Smooth muscle cell (in vitro differentiated cells): ENCODE results near the gene PDGFD. TPM values are rescaled to one million over a fixed set of nuclear protein-coding genes. Genes with fewer than 3 reads are reported as not detected.

Experiments
- DNase-seq: peaks from one replicate; lab custom pipeline; 2025; ENCODE audit not compliant: unreplicated experiment; lab: John Stamatoyannopoulos, UW
- H2AFZ ChIP-seq: fragments of 200-600 bp; sonication (generic); 2 replicates; pipeline ENCODE4 v1.6.0; 2016; ENCODE audit warnings: antibody characterized with exemption, low read depth, mild to moderate bottlenecking
- H3F3A ChIP-seq: fragments of 200-600 bp; sonication (generic); 2 replicates; pipeline ENCODE4 v1.6.0; 2017; ENCODE audit warnings: antibody characterized with exemption, low read depth
- H3K27ac ChIP-seq: fragments of 200-600 bp; sonication (generic); 2 replicates; pipeline ENCODE4 v1.5.1; 2016; ENCODE audit warnings: low read depth, mild to moderate bottlenecking
- H3K27me3 ChIP-seq: fragments of 200-600 bp; sonication (generic); 2 replicates; pipeline ENCODE4 v1.6.1; 2016; ENCODE audit warnings: low read depth, mild to moderate bottlenecking
- H3K36me3 ChIP-seq: fragments of 200-600 bp; sonication (generic); 2 replicates; pipeline ENCODE4 v1.5.1; 2016; ENCODE audit warnings: low read depth
- H3K4me1 ChIP-seq: fragments of 200-600 bp; sonication (generic); 2 replicates; pipeline ENCODE4 v1.5.1; 2016; ENCODE audit warnings: low read depth
- H3K4me2 ChIP-seq: fragments of 200-600 bp; sonication (generic); 2 replicates; pipeline ENCODE4 v1.6.0; 2016; ENCODE audit warnings: mild to moderate bottlenecking
- H3K4me3 ChIP-seq: fragments of 200-600 bp; sonication (generic); 2 replicates; pipeline ENCODE4 v1.5.1; 2016; ENCODE audit warnings: mild to moderate bottlenecking
- H3K79me2 ChIP-seq: fragments of 200-600 bp; sonication (generic); 2 replicates; pipeline ENCODE4 v1.6.0; 2016; ENCODE audit warnings: low read depth, mild to moderate bottlenecking
- H3K9ac ChIP-seq: fragments of 200-600 bp; sonication (generic); 2 replicates; pipeline ENCODE4 v1.6.0; 2016; ENCODE audit warnings: low read depth
- H3K9me3 ChIP-seq: fragments of 200-600 bp; sonication (generic); replicated peaks from 2 replicates; pipeline ENCODE4 v1.5.1; 2016; ENCODE audit warnings: low read depth
- H4K20me1 ChIP-seq: fragments of 200-600 bp; sonication (generic); 2 replicates; pipeline ENCODE4 v1.6.0; 2016; ENCODE audit warnings: low read depth
- WGBS: methylation state at CpG from one replicate; pipeline ENCODE4 v1.1.7; 2016; ENCODE audit warnings: low lambda C conversion rate; 5-methylcytosine and 5-hydroxymethylcytosine counted together
- polyA plus RNA-seq: library from polyadenylated mRNA; unstranded; fragments of >200 nt; fragmentation: Nextera tagmentation; extraction: Ambion mirVana; gene quantifications from 2 replicates; pipeline ENCODE4 v1.2.1, GENCODE V29; 2016
- total RNA-seq: library from RNA; depleted of rRNA; stranded (reverse); fragments of >200 nt; gene quantifications from 2 replicates; pipeline ENCODE4 v1.2.3, GENCODE V29; 2014
- TF ChIP-seq, protein P1 (sequence below): fragments of 200-600 bp; sonication (generic); IDR thresholded peaks from 2 replicates; pipeline ENCODE4 v1.5.1; 2017; ENCODE audit warnings: borderline replicate concordance, mild to moderate bottlenecking, antibody characterized with exemption; ENCODE audit not compliant: insufficient read depth, poor library complexity, severe bottlenecking

The PDGFD gene
- total and polyA plus RNA-seq, 2 experiments from 2014 or later, result 1.5 to 10.0 TPM

DNA sequence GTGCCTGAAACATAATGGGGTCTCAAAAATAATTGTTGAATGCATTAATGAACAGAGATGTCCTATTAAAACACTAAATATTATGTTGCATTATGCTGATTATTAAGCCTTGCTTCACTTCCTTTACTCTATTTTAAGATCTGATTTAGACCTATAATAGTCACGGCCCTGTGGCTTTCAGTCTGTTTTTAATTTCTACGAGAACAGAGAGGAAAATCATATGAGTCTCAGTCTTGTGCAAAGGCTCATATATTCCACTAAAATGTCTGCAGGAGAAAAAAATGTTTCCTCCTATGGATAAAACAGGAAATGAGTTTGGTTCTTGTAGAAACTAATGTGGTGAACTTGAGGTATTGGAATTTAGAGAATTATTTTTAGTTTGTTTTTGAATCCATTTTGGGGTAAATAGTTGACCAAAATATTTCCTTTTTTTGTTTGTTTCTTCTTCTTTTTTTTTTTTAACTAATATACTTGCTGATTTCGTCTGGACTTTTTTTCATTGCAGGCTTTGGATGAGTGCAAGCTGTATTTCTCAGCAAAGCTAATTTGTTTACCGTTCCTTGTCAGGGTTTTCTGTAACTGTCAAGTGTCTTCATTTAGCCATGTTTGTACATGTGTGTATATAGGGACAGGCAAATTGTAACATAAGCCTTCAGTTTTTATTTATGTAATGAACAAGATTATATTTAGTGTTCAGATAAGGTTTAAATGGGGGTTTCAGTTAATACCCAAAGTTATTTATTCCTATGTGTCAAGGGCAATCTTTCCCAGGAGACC, 266.6 kb downstream of the PDGFD start:
- H3K4me3 ChIP-seq, result no peak overlapping the region
- H3K9ac ChIP-seq, result no peak overlapping the region
- TF ChIP-seq, protein P1, sequence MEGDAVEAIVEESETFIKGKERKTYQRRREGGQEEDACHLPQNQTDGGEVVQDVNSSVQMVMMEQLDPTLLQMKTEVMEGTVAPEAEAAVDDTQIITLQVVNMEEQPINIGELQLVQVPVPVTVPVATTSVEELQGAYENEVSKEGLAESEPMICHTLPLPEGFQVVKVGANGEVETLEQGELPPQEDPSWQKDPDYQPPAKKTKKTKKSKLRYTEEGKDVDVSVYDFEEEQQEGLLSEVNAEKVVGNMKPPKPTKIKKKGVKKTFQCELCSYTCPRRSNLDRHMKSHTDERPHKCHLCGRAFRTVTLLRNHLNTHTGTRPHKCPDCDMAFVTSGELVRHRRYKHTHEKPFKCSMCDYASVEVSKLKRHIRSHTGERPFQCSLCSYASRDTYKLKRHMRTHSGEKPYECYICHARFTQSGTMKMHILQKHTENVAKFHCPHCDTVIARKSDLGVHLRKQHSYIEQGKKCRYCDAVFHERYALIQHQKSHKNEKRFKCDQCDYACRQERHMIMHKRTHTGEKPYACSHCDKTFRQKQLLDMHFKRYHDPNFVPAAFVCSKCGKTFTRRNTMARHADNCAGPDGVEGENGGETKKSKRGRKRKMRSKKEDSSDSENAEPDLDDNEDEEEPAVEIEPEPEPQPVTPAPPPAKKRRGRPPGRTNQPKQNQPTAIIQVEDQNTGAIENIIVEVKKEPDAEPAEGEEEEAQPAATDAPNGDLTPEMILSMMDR, result no peak
- DNase-seq, result no peak
- no peaks in the 10 kb centered on the region for H4K20me1 ChIP-seq
- no peak overlapping the region for H3K27ac ChIP-seq
- no peaks in the 10 kb centered on the region for H3F3A ChIP-seq
- H3K4me2 ChIP-seq, result no peak overlapping the region
- no peaks in the 10 kb centered on the region for H3K9me3 ChIP-seq
- no peaks in the 10 kb centered on the region for H3K79me2 ChIP-seq
- H2AFZ ChIP-seq, result no peak overlapping the region
- H3K4me1 ChIP-seq, result no peaks in the 10 kb centered on the region
- H3K27me3 ChIP-seq, result no peaks in the 10 kb centered on the region
- no peaks in the 10 kb centered on the region for H3K36me3 ChIP-seq
- 54% methylated on average over 4 of the region's 4 CpGs for WGBS

DNA sequence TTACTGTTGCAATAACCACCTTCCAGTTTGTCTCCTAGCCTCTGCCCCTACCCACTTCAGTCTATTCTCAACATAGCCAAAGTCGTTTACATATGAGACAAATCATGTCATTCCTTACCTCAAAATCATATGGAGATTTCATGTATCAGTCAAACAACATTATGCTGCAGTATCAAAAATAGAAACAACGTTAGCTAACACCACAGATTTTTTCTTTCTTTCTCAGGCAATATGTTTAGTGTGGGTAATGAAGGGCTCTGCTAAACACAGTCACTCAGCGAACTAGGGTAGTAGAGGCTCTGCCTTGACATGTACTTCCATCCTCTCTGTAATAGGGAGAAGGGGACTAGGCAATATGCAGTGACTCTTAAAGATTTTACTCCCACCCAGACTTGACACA, 268.8 kb downstream of the PDGFD start:
- H3K27ac ChIP-seq, result no peak overlapping the region
- H3K4me2 ChIP-seq, result no peak overlapping the region
- WGBS, result 86% methylated on average over 3 of the region's 3 CpGs

DNA sequence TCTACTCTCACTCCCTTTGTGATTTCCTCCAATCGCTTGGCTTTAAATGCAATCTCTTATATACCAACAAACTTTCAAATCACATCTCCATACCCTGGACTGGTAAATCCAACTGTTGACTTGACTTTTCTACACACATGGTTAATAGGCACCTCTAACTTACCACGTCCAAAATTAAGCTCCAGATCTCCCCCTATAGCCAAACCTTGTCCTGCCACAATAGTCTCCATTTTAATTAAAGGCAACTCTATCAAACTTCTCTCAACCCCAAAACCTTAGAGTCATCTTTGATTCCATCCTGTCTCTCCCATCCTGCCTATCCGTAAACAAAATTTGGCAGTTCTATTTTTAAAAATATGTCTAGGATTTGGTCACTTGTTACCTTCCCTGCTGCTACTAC, 269.3 kb downstream of the PDGFD start:
- TF ChIP-seq, protein P1, result no peak
- no peak overlapping the region for H3K4me2 ChIP-seq
- H2AFZ ChIP-seq, result no peak overlapping the region
- no peak overlapping the region for H3K9ac ChIP-seq
- H3K27ac ChIP-seq, result no peak overlapping the region
- no peaks in the 10 kb centered on the region for H3K79me2 ChIP-seq
- H3F3A ChIP-seq, result no peaks in the 10 kb centered on the region
- no peak for DNase-seq
- 80% methylated on average over 3 of the region's 3 CpGs for WGBS
- H4K20me1 ChIP-seq, result no peaks in the 10 kb centered on the region
- H3K4me1 ChIP-seq, result no peaks in the 10 kb centered on the region
- H3K4me3 ChIP-seq, result no peak overlapping the region
- H3K36me3 ChIP-seq, result no peaks in the 10 kb centered on the region
- H3K9me3 ChIP-seq, result no peaks in the 10 kb centered on the region
- H3K27me3 ChIP-seq, result no peaks in the 10 kb centered on the region

More for the DNA sequence above, 268.8 kb downstream of the PDGFD start:
- Histone ChIP-seq H3K79me2 (no peaks in the 10 kb centered on the region), H3K4me3 (no peak overlapping the region), H3K9ac (no peak overlapping the region), H2AFZ (no peak overlapping the region), H3K36me3 (no peaks in the 10 kb centered on the region), H3K9me3 (no peaks in the 10 kb centered on the region), H3K27me3 (no peaks in the 10 kb centered on the region), H3F3A (no peaks in the 10 kb centered on the region), H3K4me1 (no peaks in the 10 kb centered on the region), H4K20me1 (no peaks in the 10 kb centered on the region)
- no peak for DNase-seq
- TF ChIP-seq, protein P1, result no peak

DNA sequence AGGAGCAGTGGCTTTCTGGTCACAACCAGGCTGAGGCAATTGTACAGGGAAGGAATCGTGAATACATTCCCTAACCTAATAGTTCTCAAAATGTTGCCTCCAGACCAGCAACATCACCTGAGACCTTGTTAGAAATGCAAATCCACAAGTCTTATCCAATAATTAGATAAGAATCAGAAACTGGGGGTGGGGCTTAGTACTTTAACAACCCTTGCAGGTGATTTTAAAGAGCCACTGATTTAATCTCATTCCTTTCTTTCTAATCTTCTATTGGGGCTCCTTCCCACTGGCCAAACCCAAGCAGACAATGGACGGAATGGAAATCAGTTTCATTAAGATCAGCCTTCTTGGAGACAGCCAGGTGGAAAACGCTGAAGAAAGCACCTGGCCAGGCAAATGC, 269.9 kb downstream of the PDGFD start:
- Histone ChIP-seq H3K9me3 (no peaks in the 10 kb centered on the region), H3K4me3 (no peak overlapping the region), H3K36me3 (no peaks in the 10 kb centered on the region), H3K27me3 (no peaks in the 10 kb centered on the region), H4K20me1 (no peaks in the 10 kb centered on the region), H3K79me2 (no peaks in the 10 kb centered on the region), H3K4me1 (no peaks in the 10 kb centered on the region), H3K4me2 (no peak overlapping the region), H2AFZ (no peak overlapping the region), H3K9ac (no peak overlapping the region), H3F3A (no peaks in the 10 kb centered on the region), H3K27ac (no peak overlapping the region)
- DNase-seq, result no peak
- 65% methylated on average over 3 of the region's 3 CpGs for WGBS
- TF ChIP-seq, protein P1, result no peak
